GM19023 (cell line): ENCODE measurements around the gene GLTP.

Experiments used
- ATAC-seq: cut with Tn5 transposase; IDR thresholded peaks from one replicate; pipeline ENCODE4 v1.9.1; 2021; ENCODE audit warnings: mild to moderate bottlenecking, moderate library complexity; ENCODE audit not compliant: unreplicated experiment

The GLTP gene

DNA sequence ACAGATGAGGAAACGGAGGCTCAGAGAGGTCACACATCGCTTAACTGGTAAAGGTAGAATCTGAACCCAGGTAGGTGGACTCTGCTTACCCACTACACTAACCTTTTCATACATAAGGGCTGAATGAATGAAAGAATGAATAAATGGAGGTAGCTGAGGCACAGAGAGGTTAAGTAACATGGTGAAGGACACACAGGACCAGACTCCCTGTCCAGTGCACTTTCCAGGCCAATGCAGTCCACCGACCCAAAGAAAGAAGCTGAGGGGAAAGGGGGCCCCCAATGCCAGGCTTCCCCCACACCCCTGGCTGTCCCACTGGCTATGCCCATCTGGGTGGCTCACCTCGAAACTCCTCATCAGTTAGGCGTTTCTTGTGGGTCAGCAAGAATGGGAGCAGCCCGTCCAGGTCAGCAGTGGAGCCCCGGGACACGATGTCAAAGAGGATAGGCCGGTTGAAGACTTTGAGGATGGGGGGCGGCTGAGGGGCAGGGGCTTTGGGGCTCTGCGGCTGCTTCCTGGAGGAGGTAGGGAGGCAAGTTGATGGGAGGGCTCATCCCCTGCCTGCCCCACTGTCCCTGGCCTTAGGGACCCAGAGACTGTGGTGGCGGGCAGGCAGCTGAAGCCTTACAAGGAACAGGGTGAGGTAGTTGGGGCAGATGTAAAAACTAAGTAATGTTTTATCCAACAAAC is 72.2 kb downstream of the GLTP start:
- no peak for ATAC-seq

- ATAC-seq, result no peak
Observed at GRCh38 chr12:109804820-109805761, 75.2 kb downstream of the GLTP start.

DNA sequence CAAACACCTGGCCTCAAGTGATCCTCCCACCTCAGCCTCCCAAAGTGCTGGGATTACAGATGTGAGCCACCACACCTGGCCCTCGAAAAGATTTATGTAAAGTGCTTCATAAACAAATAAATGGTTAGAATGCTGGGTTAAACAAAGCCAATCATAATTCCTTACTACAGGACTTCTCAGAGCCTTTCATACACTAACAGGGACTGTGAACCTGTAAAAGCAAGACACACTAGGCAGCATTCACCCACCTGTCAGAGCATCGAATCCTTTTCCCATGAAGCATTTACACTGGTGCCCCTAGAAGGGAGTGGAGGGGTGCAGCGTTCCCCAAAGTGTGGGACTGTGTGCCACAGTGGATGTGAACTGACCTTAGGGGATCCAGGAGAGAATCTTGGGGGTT is 76.7 kb downstream of the GLTP start:
- no peak for ATAC-seq

DNA sequence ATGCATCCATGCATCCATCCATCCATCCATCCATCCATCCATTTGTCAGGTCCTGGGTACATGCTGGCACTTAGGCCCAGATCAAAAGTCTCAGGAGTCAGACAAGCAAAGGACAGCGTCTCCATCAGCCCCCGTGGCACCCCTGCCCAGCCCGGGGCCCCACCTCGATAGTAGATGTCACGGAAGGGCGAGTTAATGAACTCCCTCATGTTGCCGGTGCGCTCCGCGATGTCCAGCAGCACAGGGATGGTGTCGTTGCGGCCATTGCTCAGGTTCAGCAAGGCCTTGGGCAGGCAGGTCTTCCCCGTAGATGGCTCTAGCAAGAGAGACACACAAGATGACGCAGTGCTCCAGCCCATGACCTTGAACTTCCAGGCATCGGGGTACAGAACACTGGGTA is 77.5 kb downstream of the GLTP start:
- ATAC-seq, result no peak
